Measurements from ENCODE around the gene SPECC1L. TPM values are rescaled to one million over a fixed set of nuclear protein-coding genes. Genes with fewer than 3 reads are reported as not detected.

SPECC1L gene
- total RNA-seq, 1 donor from 2014 or later, result 80.6 TPM

GRCh38 chr22:24423519-24424000, 152.9 kb downstream of the SPECC1L start:
- Mint-ChIP-seq H3K36me3 (ENCODE audit: low read depth, unreplicated experiment) (peaks cover 5% of the 10 kb centered on the region), H3K9me3 (ENCODE audit: unreplicated experiment) (no peaks in the 10 kb centered on the region), H3K4me1 (ENCODE audit: unreplicated experiment) (peaks cover 34% of the 10 kb centered on the region), H3K27ac (ENCODE audit: unreplicated experiment) (no peak overlapping the region), H3K27me3 (ENCODE audit: unreplicated experiment) (peaks cover 20% of the 10 kb centered on the region), H3K4me3 (ENCODE audit: unreplicated experiment) (no peak overlapping the region)
- peak; percentile 100 for TF ChIP-seq CTCF (IDR thresholded peaks at IDR 0.05; ENCODE audit: unreplicated experiment)
- peak; percentile 79 for DNase-seq (ENCODE audit: low spot score)

GRCh38 chr22:24424001-24424900, 153.6 kb downstream of the SPECC1L start:
- TF ChIP-seq CTCF (IDR thresholded peaks at IDR 0.05; ENCODE audit: unreplicated experiment), result no peak
- H3K9me3 Mint-ChIP-seq (ENCODE audit: unreplicated experiment), result no peaks in the 10 kb centered on the region
- peaks cover 5% of the 10 kb centered on the region for H3K36me3 Mint-ChIP-seq (ENCODE audit: low read depth, unreplicated experiment)
- peak overlapping the region; percentile 88 for H3K4me3 Mint-ChIP-seq (ENCODE audit: unreplicated experiment)
- peaks cover 20% of the 10 kb centered on the region for H3K27me3 Mint-ChIP-seq (ENCODE audit: unreplicated experiment)
- peaks cover 36% of the 10 kb centered on the region for H3K4me1 Mint-ChIP-seq (ENCODE audit: unreplicated experiment)
- H3K27ac Mint-ChIP-seq (ENCODE audit: unreplicated experiment), result no peak overlapping the region
- no peak for DNase-seq (ENCODE audit: low spot score)

GRCh38 chr22:24424901-24425775, 154.5 kb downstream of the SPECC1L start:
- H3K9me3 Mint-ChIP-seq (ENCODE audit: unreplicated experiment), result no peaks in the 10 kb centered on the region
- H3K4me1 Mint-ChIP-seq (ENCODE audit: unreplicated experiment), result peaks cover 32% of the 10 kb centered on the region
- TF ChIP-seq CTCF (IDR thresholded peaks at IDR 0.05; ENCODE audit: unreplicated experiment), result no peak
- H3K4me3 Mint-ChIP-seq (ENCODE audit: unreplicated experiment), result peak overlapping the region; percentile 88
- peaks cover 5% of the 10 kb centered on the region for H3K36me3 Mint-ChIP-seq (ENCODE audit: low read depth, unreplicated experiment)
- H3K27me3 Mint-ChIP-seq (ENCODE audit: unreplicated experiment), result peaks cover 14% of the 10 kb centered on the region
- peak overlapping the region; percentile 42 for H3K27ac Mint-ChIP-seq (ENCODE audit: unreplicated experiment)
- DNase-seq (ENCODE audit: low spot score), result no peak

- Mint-ChIP-seq H3K4me1 (ENCODE audit: unreplicated experiment) (peaks cover 26% of the 10 kb centered on the region), H3K27me3 (ENCODE audit: unreplicated experiment) (peaks cover 18% of the 10 kb centered on the region), H3K36me3 (ENCODE audit: low read depth, unreplicated experiment) (peaks cover 5% of the 10 kb centered on the region), H3K9me3 (ENCODE audit: unreplicated experiment) (no peaks in the 10 kb centered on the region), H3K27ac (ENCODE audit: unreplicated experiment) (no peak overlapping the region), H3K4me3 (ENCODE audit: unreplicated experiment) (peak overlapping the region; percentile 74)
- no peak for TF ChIP-seq CTCF (IDR thresholded peaks at IDR 0.05; ENCODE audit: unreplicated experiment)
- no peak for DNase-seq (ENCODE audit: low spot score)
Observed at GRCh38 chr22:24426436-24426835, 155.8 kb downstream of the SPECC1L start.

Measured in endothelial cell (in vitro differentiated cells).